Fibroblast of peridontal ligament (primary cell): ENCODE data around the gene HSD17B2.
"Not testable (repeated sequence)": the region's sequence is repeated elsewhere in the genome, so short reads cannot be mapped to it uniquely, and the experiment has no call there.

Experiments used
- DNase-seq: peaks from one replicate; pipeline ENCODE4 v3.0.0-alpha.2; 2010; ENCODE audit errors: extremely low read depth

HSD17B2 gene, protein sequence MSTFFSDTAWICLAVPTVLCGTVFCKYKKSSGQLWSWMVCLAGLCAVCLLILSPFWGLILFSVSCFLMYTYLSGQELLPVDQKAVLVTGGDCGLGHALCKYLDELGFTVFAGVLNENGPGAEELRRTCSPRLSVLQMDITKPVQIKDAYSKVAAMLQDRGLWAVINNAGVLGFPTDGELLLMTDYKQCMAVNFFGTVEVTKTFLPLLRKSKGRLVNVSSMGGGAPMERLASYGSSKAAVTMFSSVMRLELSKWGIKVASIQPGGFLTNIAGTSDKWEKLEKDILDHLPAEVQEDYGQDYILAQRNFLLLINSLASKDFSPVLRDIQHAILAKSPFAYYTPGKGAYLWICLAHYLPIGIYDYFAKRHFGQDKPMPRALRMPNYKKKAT

DNA sequence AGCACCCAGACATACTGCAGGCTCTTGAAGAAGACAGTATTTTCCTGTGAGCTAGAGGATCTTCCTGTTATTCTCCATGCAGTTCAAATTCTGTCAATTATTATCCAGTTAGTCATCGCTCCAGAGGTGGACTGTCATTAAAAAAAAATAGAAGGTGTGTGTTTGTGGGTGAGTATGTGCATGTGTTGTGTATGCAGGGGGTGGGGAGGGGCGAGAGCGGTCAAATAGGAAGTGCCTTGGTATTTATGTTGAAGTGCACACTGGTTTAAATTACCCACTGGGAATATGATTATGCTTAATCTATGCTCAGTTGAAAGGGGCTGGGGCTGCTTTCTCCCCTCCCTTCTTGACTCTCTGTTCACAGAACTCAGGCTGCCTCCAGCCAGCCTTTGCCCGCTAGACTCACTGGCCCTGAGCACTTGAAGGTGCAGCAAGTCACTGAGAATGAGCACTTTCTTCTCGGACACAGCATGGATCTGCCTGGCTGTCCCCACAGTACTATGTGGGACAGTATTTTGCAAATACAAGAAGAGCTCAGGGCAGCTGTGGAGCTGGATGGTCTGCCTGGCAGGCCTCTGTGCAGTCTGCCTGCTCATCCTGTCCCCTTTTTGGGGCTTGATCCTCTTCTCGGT is at the start of gene HSD17B2:
TSS of gene HSD17B2 (plus strand) at position 273 of the 632 bp plus-strand sequence. CDS start at position 445, 172 bp downstream.
- DNase-seq, result no peak

DNA sequence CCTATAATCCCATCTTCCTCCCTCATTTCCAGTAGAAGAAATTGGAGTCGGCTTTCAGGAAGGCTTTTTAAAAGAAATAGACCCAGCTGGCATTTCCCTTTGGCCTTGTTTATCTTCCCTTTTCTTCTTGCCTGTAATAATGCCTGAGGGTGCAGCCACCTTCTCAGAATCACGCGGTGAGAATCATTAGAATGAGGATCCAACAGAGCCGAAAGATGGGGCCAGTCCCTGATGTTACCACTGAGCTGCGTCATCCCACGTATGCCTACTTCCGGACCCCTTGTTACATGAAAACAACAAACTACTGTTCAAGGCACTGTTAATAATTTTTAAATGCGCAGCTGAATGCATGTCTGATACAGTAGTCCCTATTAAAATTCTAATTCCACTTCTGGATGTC is 47.9 kb upstream of the HSD17B2 start:
- no peak for DNase-seq

DNA sequence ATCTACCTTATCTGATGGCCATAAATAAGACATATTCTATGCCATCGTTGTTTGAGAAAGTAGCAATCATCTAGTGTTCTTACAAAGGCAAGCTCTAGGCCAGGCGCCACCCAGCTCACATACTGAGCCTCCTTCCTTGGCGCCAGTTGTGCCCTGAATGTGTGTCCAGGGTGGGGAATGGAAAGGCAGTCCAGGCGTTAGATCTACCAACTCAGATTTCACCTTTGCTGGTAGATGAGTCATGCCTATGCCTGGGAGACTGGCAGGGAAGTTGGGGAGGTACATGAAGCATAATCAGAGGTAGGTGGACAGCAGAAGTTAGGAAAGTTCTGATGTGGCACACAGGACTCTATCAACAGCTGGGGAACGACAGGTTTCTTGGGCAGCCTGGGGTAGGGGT is 47.3 kb upstream of the HSD17B2 start:
- DNase-seq, result no peak

DNA sequence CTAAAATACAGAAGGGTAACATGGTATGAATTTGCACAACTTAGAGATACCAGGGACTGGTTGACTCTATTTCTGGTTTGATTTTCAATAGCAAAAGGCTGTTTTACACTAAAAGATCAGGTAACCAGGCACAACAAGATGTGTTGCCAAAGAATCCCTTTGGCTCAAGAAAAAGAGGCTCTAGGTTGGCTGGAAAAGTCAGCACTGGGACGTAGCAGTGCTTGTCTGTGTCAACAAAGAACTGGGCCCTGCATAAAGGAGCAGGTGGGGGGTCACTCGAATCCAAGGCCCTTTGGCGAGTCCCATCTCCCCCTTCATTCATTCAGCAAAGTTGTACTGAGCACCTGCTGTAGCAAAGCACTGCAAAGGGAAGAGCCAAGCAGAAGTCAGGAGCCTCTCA is 42.2 kb upstream of the HSD17B2 start:
- DNase-seq, result no peak

DNA sequence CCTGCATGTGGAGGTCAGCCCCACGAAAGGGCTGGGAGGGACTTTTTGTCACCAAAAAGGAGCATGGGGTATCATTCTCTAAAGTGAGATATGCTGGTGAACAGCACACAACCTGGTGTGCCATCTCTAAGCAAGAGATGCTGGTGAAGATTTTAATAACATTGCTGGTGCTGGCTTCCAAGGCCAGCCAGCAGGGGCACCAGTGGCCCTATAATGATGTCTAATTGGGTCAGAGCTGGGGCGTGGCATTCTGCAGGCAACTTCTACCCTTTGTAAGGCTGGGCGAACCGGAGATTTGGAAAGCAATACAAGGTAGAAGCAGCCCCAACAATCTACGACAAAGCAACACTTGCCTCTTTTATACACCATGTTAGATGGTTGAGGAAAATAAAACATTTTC is 40.6 kb upstream of the HSD17B2 start:
- DNase-seq, result no peak

DNA sequence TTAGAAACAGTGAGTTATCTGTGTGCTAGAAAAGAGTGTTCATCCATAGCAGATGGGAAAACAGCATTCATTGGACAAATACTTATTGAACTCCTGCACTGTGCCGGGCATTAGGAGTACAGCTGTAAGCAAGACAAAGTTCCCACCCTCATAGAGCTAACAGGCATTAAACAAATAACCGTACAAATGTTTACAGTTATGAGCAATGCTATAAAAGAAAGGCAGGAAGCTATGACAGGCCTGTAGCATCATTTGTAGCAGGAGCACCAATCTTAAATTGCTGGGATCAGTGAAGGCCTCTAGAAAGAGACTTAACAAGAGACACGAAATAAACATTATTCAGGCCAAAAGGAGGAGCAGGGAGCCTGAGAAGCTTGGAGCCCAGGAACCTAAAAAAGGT is 39.4 kb upstream of the HSD17B2 start:
- no peak for DNase-seq

DNA sequence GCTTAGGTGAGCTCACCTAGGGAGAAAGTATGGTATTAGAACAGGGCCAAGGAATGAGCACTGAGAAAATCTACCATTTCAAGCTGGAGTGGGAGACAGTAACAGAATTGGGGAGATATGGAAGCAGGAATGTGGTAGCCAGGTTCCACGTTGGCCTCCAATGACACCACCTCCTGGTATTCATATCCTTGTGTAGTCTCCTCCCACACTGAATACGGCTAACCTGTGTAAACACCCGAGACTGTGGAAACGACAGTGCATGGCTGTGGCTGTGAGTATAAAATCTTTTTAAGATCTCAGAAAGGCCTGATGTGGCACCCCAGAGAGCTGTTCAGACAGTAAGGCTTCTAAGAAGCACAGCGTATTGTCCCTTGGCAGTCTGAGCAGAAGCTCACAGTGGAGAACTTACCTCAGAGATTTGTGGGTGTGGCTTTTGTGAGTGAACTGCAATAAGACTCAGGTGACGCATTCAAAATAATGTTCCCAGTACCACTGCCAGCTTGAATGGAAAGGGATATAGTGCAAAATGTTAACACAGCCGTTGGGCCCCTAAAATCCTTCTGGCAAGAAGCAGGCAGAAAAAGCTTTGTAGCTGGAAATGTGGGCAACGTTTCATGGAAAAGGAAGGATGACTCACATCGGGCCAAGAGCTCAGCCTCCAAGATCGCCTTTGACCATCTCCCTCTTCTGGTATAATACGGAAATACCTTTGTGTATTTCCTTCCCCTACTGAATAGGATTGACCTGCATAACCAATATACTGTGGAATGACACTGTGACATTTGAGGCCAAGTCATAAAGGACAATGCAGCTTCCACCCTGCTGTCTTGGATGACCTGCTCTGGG is 38.2 kb upstream of the HSD17B2 start:
- peak; percentile 63 for DNase-seq

DNA sequence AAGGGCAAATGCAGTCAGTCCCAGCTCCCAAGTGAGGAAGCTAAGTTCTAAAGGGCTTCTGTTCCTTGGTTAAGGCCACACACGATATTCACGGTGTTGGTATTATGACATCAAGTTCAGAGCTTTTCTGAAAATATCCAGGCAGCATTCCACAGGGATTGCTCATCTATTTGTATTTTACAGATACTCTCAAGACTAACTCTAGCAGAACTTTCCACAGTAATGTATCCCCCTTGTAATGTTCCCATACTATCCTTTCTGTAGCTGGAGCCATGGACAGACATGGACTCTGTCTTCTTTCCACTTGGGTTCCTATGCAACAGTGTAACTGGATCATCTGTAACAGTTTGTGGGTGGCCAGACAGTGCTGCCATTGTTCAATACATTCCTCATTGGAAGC is 37.3 kb upstream of the HSD17B2 start:
- peak; percentile 69 for DNase-seq

DNA sequence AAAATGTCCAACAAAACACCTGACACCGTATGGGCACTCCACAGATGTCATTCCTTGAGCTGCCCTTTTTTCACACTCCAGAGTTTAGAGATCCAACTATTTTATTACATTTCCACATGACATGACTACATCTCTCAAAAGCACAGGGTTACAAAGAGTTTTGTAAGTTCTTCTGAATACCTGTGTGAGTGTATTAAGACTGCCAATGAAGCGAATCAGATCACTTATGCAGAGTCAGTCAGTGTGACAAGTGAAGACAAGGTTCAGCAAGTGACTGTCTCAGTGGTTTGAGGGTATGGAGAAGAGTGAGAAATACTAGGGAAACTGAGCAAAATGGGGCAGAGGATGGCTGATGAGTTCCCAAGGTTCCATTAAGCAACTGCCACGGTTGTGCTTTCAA is 32.2 kb upstream of the HSD17B2 start:
- DNase-seq, result no peak

DNA sequence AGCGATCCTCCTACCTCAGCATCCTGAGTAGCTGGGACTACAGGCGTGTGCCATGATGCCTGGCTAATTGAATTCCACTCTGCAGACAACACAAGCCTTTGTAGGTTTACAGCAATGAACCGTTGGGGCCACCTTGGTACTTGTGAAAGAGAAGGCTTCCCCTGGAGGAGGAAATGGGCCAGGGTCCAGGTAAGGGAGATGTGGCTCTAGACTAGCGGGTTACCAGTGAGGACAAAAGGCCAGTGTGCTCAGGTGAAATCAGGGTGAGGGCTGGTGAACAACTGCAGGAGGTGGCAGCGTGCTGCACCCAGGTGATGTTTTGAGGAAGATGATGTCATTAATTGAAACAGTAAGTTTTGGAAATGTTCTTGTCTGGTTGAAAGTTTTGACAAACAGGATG is 30.5 kb upstream of the HSD17B2 start:
- no peak for DNase-seq

DNA sequence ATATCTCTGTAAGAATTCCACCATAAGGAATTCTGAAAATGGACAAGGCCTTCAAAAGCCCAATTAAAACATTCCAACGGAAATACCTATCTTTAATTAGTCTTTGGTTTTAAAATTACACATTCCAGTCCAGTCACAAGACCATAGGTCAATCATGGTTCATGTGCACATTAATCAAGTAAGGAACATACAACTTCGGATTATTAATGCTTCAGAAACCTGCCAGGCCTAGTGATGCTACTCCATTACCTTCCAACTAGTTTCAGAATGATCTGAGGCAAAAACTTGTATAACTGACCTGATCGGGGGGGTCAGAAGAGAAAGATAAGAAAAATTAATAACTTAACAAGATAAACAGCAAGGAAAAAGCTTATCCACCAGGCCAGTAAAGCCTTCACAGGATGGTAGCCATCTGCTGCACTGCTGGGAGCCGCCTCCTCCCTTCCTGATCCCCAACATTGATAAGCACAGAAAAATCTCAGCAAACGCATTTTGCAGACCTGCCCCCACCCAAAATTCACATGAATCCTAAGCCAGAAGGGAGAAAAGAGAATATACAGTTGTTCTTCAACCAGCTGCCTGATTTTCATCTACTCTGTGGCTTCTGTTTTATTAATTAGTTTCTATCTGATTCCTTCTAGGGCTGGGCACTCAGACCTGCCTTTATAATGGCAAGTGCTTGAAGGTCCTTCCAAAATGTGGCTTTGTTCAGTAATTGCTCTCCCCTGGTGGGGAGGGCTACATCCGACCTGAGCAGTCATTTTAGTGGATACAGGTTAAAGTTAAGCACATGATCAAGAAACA is 29.8 kb upstream of the HSD17B2 start:
- no peak for DNase-seq

DNA sequence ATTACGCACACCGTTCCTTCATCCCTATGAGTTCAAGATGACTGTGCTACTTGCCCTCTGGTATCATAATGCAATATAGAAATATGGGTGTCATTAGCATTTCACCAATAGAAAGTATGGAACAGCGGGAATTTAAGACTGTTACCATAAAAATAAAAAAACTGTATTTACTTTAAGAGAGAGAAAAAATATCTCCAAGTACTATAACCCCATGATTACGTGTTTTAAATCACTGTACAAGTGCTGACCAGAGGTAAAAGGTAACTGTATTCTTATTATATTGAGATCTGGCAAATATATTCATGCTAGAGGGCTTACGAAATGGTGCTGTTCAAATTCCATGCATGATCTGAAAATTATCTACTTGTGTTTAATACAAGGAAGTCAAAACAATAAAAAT is 29.0 kb upstream of the HSD17B2 start:
- no peak for DNase-seq

DNA sequence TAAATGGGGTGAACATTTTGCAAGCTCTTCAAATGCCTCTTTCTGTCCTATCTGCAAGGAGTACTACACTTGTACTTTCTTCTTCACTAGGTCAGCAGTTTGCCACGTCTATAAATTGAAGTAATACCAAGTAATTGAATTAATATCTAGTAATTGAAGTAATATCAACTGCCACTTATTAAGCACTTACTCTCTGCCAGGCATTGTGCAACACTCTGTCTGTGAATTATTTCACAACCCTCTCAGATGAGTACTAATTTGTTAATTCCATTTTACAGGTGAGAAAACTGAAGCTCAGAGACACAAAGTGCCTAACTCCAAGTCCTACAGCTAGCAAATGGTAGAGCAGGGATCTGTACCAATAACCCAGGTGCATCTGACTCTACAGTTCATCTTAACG is 27.9 kb upstream of the HSD17B2 start:
- no peak for DNase-seq

DNA sequence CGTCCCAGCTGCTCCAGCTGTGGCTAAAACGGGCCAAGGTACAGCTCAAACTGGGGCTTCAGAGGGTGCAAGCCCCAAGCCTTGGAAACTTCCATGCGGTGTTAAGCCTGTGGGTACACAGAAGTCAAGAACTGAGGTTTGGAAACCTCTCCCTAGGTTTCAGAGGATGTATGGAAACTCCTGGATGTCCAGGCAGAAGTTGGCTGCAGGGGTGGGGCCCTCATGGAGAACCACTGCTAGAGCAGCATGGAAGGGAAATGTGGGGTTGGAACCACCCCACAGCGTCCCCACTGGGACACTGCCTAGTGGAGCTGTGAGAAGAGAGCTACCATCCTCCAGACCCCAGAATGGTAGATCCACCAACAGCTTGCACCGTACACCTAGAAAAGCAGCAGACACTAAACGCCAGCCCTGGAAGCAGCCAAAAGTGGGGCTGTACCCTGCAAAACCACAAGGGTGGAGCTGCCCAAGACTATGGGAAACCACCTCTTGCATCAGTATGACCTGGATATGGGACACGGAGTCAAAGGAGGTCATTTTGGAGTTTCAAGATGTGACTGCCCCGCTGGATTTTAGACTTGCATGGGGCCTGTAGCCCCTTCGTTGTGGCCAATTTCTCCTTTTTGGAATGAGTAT is 26.0 kb upstream of the HSD17B2 start:
- DNase-seq, result no peak

DNA sequence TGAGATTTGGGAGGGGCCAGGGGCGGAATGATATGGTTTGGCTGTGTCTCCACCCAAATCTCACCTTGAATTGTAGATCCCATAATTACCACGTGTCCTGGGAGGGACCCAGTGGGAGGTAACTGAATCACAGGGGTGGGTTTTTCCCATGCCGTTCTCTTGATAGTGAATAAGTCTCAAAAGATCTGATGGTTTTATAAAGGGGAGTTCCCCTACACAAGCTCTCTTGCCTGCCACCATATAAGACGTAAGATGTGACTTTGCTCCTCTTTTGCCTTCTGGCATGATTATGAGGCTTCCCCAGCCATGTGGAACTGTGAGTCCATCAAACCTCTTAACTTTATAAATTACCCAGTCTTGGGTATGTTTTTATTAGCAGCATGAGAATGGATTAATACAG is 25.3 kb upstream of the HSD17B2 start:
- DNase-seq, result not testable (repeated sequence)

DNA sequence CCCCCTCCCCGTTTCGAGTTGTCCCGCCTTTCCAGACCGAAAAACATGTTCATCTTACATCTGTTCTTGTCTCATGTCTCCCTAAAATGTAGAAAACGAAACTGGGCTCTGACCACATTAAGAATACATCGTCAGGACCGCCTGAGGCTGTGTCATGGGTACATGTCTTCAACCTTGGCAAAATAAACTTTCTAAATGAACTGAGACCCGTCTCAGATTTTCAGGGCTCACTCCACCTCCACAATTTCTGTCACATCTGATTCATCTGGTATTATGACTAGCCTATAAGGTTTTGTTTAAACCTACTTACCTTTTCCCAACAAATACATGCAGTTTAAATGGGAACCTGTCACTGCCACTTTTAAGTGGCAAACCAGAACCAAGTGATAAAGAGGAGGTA is 24.4 kb upstream of the HSD17B2 start:
- DNase-seq, result no peak

DNA sequence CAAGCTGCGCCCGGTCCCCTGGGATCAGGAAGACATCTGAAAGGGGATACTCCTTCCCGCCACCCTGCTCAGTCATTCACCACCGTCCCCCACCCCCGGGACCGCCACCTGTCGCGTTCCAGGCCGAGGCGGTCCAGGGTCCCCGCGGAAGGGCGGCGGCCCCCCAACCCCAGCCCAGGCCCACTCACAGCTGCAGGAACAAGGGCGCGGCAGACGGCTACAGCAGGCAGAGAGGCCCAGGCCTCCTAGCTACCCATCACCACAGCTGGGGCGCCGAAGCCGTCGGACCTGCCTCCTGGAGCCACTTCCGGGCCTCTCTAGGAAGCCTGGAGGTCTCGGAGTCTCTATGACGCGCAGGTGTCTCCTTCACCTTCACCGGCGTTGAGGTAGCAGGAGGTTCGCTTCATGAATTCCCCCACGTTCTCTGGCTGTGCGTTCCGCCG is 23.8 kb upstream of the HSD17B2 start, which contains the start of gene SDR42E1:
TSS of gene SDR42E1 (minus strand) at position 272 of the 443 bp plus-strand sequence. CDS start 10,612 bp downstream, outside the sequence.
- DNase-seq, result peak; percentile 5

DNA sequence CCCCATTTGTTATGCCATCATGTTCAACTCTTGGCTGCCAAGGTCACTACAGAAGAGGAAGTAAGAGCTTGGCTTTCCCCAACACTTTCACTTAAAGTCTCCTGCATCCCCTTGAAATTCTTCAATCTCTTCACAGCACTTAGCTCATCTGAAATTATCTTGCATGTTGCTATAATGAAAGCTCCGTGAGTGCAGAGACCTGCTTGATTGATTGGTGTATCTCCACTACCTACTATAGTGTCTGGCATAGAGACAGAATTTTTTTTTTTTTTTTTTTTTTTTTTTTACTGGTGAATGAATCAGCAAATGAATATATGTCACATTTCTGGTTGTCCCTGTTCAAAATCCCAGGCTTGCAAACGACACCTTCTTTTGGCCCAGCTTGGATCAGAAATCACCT is 21.9 kb upstream of the HSD17B2 start:
- DNase-seq, result no peak

DNA sequence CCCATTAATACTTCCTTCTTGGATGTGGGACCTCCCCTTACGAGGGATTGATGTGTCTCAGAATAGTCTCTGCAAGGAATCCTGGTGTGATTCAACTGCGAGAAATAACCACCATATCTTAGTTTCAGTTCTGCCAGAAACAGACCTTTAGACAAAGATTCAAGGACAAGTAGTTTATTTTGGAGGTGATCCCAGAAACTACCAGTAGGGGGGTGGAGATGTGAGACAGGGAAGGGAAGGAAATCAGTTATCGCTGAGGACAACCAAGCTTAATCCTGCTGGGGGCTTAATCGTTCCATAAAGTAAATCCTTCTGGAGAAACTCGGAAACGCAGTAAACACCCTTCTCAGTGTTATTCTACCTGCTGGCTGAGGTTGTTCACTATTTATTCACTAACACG is 18.8 kb upstream of the HSD17B2 start:
- peak; percentile 11 for DNase-seq

DNA sequence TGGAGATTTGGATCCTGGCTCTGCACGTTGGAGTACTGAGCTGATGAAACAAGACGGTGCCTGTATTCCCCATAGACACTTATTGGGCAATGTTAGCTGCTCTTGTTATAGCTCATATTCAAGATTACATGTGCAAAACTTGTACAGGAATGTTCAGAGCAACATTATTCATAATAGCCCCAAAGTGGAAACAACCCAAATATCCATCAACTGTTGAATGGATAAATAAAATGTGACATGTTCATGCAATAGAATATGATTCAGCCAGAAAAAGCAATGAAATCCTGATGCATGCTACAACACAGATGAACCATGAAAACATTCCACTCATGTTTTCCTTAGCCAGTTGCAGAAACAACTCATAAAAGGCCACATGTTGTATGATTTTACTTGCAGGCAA is 18.1 kb upstream of the HSD17B2 start:
- peak; percentile 77 for DNase-seq
